ENCODE results near the gene CLEC19A. TPM values are rescaled to one million over a fixed set of nuclear protein-coding genes. Genes with fewer than 3 reads are reported as not detected.
"Not testable (repeated sequence)": the region's sequence is repeated elsewhere in the genome, so short reads cannot be mapped to it uniquely, and the experiment has no call there.

Gene CLEC19A
- total RNA-seq, 2 experiments from 2014 or later, result not detected

DNA sequence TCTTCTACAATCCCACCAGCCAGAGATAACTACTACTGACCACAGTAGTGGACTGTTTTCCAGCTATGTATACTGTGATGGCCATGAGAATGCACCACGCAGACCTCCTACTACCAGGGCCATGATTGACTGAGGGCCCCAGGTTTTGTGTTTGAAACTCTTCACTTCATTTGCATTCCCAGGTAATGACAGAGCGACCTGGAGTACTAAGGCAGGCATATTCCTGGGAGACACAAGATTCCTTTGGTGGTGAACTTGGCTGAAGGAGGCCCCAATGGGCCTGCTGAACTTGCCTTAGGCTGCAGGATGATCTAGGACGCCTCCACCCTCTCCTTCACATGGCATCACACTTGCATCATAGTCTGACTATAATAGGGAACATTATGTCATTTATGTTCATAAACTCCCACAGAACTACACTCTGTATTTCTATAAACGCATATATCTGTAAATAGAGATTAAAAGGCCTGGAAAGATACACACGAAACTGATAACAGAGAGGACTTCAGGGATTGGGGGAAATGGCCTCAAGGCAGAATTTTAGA, 30.4 kb downstream of the CLEC19A start:
- peaks cover 3% of the 10 kb centered on the region for H3K27me3 Mint-ChIP-seq

DNA sequence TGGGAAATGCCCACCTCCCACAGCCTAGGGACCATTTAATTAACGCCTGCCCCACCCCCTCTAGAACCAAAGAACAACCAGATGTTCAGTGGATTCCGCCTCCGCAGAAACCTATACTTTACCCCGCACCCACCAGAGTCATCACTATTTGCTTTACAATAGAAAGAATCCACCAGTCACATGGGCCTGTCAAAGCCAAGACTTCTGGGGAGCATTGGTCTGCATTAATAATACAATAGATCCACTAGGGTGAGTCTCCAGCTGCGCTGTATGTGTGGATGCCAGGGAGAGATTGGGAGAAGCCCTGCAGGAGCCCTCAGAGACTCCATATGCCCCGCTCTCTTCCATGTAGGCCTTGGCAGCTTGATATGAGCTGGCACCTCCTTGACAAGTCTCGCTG, 31.3 kb downstream of the CLEC19A start:
- Mint-ChIP-seq H3K27ac (no peak overlapping the region), H3K9me3 (no peaks in the 10 kb centered on the region), H3K36me3 (ENCODE audit: low read depth) (no peaks in the 10 kb centered on the region), H3K4me3 (no peak overlapping the region), H3K27me3 (peaks cover 3% of the 10 kb centered on the region), H3K4me1 (no peaks in the 10 kb centered on the region)
- POLR2A ChIA-PET, result no interaction called here
- DNase-seq, result no peak
- CTCF ChIA-PET, result interaction anchor here (0.8 kb wide), 1 partner anchor 64 kb away, joined by 3 read pairs; no protein-coding TSS in a partner anchor

More for the DNA sequence above, 30.4 kb downstream of the CLEC19A start:
- ChIA-PET CTCF (no interaction called here), POLR2A (no interaction called here)
- H3K4me1 Mint-ChIP-seq, result no peaks in the 10 kb centered on the region
- no peak overlapping the region for H3K4me3 Mint-ChIP-seq
- H3K27ac Mint-ChIP-seq, result no peak overlapping the region
- no peak for DNase-seq
- no peaks in the 10 kb centered on the region for H3K9me3 Mint-ChIP-seq
- H3K36me3 Mint-ChIP-seq (ENCODE audit: low read depth), result no peaks in the 10 kb centered on the region

DNA sequence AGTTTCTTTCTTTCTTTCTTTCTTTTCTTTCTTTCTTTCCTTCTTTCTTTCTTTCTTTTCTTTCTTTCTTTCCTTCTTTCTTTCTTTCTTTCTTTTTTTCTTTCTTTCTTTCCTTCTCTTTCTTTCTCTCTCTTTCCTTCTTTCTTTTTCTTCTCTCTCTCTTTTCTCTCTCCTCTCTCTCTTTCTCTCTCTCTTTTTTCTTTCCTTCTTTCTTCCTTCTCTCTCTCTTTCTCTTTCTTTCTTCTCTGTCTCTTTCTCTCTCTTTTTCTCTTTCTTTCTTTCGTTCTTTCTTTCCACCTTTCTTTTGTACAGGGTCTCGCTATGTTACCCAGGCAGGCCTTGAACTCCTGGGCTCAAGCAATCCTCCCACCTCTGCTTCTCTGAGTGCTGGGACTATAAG, 35.7 kb downstream of the CLEC19A start:
- CTCF ChIA-PET; H3K4me1 Mint-ChIP-seq; H3K4me3 Mint-ChIP-seq; H3K27ac Mint-ChIP-seq; H3K27me3 Mint-ChIP-seq; DNase-seq; H3K36me3 Mint-ChIP-seq (ENCODE audit: low read depth); H3K9me3 Mint-ChIP-seq; POLR2A ChIA-PET: not testable (repeated sequence)

DNA sequence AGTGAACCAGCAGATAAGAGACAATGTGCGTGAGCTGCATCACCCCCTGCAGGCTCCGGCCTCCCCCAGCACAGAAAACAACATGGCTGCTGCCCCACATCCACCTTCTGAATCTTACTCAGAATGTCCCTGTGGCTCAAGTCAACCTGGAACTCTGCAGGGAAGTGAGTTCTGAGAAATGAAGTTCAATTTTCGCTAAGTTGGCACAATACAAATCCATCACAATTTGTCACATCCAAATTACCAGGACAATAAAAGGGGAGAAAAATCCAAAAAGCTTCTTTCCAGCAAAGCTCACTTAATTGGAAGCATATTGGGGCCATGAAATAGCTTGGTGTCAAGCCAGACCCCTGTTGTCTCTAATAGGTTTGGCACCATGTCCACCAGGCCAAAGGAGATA, 38.1 kb downstream of the CLEC19A start:
- Mint-ChIP-seq H3K36me3 (ENCODE audit: low read depth) (no peaks in the 10 kb centered on the region), H3K4me1 (no peaks in the 10 kb centered on the region), H3K27ac (no peak overlapping the region), H3K4me3 (no peak overlapping the region), H3K9me3 (no peaks in the 10 kb centered on the region), H3K27me3 (peaks cover 4% of the 10 kb centered on the region)
- no peak for DNase-seq
- POLR2A ChIA-PET, result no interaction called here
- CTCF ChIA-PET, result interaction anchor here (0.6 kb wide), 1 partner anchor 38 kb away, joined by 3 read pairs; no protein-coding TSS in a partner anchor

DNA sequence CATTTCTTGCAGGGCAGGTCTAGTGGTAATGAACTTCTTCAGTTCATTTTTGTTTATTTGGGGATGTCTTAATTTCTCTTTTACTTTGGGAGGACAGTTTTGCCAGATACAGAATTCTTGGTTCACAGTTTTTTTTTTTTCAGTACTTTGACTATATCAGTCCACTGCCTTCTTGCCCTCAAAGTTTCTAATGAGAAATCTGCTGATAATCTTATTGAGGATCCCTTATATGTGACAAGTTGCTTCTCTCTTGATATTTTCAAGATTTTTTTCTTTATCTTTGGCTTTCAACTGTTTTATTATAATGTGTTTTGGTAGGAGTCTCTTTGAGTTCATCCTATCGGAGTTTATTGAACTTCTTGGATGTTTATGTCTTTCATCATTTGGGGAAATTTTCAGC, 42.8 kb downstream of the CLEC19A start:
- Mint-ChIP-seq H3K36me3 (ENCODE audit: low read depth) (no peaks in the 10 kb centered on the region), H3K9me3 (no peaks in the 10 kb centered on the region), H3K4me3 (no peak overlapping the region), H3K27ac (no peak overlapping the region), H3K4me1 (no peaks in the 10 kb centered on the region), H3K27me3 (peaks cover 4% of the 10 kb centered on the region)
- ChIA-PET POLR2A (no interaction called here), CTCF (no interaction called here)
- no peak for DNase-seq

DNA sequence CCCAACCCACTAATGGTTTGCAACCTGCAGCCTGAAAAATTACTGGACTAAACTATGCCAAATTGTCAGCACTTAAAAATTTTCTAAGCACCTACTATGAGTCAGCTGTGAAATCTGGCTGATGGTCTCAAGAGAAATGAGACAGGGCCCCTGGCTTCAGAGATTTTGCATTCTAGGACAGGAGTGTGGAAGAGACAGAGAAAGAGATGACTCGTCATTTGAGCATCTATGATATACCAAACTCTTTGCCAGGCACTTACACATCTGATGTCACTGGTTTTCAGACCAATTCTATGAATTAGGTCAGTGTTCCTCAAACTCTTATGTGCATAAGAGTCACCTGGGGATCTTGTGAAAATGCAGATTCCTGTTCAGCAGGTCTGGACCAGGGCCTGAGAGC, 44.4 kb downstream of the CLEC19A start:
- H3K4me3 Mint-ChIP-seq, result no peak overlapping the region
- POLR2A ChIA-PET, result no interaction called here
- H3K4me1 Mint-ChIP-seq, result no peaks in the 10 kb centered on the region
- no peaks in the 10 kb centered on the region for H3K36me3 Mint-ChIP-seq (ENCODE audit: low read depth)
- H3K27ac Mint-ChIP-seq, result no peak overlapping the region
- CTCF ChIA-PET, result no interaction called here
- H3K9me3 Mint-ChIP-seq, result no peaks in the 10 kb centered on the region
- DNase-seq, result no peak
- H3K27me3 Mint-ChIP-seq, result peaks cover 4% of the 10 kb centered on the region

DNA sequence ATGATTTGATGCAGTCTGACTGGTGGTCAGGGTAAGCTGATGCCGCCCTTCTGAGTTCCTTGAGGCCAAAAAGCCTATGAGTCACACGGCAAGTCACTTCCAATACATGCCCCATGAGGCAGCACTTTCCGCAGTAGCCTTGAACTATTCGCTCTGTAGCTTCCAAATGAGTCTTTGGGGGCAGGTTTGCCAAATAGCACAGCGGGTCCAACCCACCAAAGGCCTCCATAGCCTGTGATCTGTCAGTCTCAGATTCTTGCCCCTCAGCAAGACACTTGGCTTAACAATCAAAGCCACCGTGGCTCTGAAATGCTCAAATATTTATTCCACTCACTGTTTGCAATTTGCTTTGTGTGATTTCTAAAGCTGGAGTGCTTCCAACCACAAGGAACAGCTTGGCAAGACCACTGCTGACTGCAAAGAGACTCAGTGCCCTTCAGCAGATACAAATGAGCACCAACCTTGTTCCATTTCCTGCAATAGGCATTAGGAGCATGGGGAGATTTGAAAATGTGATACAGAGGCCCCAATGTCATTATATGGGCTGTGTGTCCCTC, 45.4 kb downstream of the CLEC19A start:
- Mint-ChIP-seq H3K9me3 (no peaks in the 10 kb centered on the region), H3K27ac (no peak overlapping the region), H3K27me3 (peaks cover 4% of the 10 kb centered on the region), H3K36me3 (ENCODE audit: low read depth) (no peaks in the 10 kb centered on the region), H3K4me1 (no peaks in the 10 kb centered on the region), H3K4me3 (no peak overlapping the region)
- ChIA-PET CTCF (interaction anchor here (0.9 to 1.2 kb wide), 2 partner anchors 12 to 46 kb away, joined by 3 read pairs; no protein-coding TSS in a partner anchor), POLR2A (no interaction called here)
- no peak for DNase-seq

DNA sequence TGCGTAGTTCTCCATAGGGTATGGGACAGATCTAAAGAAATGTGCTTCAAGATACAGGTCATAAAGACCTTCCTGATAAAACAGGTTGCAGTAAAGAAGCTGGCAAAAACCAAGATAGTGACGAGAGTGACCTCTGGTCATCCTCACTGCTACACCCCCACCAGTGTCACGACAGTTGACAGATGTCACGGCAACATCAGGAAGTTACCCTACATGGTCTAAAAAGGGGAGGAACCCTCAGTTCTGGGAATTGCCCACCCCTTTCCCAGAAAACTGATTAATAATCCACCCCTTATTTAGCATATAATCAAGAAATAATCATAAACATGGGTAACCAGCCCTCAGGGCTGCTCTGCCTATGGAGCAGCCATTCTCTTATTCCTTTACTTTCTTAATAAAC, 46.3 kb downstream of the CLEC19A start:
- no peaks in the 10 kb centered on the region for H3K9me3 Mint-ChIP-seq
- no peaks in the 10 kb centered on the region for H3K4me1 Mint-ChIP-seq
- ChIA-PET POLR2A (no interaction called here), CTCF (interaction anchor here (1.2 kb wide), 1 partner anchor 11 kb away, joined by 3 read pairs; no protein-coding TSS in a partner anchor)
- H3K27ac Mint-ChIP-seq, result no peak overlapping the region
- H3K27me3 Mint-ChIP-seq, result peaks cover 4% of the 10 kb centered on the region
- no peak overlapping the region for H3K4me3 Mint-ChIP-seq
- DNase-seq, result no peak
- H3K36me3 Mint-ChIP-seq (ENCODE audit: low read depth), result no peaks in the 10 kb centered on the region

DNA sequence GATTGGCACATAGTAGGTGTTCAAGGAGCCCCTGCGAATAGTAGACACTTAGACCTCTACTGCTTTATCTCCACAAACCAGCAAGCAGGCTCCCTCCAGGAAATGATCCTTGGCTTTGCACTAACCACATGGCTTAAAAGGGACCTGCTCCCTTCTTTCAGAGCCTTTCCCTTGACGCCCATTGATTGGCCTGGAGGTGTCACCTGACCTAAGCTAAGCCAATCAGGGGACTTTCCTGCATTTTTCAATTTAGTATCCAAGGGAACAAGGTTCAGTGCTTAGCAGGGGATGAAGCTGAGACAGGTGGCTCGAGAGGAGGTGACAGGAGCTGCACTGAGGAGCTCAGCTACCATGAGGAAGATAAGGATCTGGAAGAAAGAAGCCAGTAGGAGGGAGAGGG, 52.8 kb downstream of the CLEC19A start:
- Mint-ChIP-seq H3K4me1 (no peaks in the 10 kb centered on the region), H3K9me3 (peaks cover 8% of the 10 kb centered on the region), H3K4me3 (no peak overlapping the region), H3K27ac (no peak overlapping the region), H3K36me3 (ENCODE audit: low read depth) (no peaks in the 10 kb centered on the region), H3K27me3 (no peaks in the 10 kb centered on the region)
- ChIA-PET CTCF (no interaction called here), POLR2A (no interaction called here)
- no peak for DNase-seq

DNA sequence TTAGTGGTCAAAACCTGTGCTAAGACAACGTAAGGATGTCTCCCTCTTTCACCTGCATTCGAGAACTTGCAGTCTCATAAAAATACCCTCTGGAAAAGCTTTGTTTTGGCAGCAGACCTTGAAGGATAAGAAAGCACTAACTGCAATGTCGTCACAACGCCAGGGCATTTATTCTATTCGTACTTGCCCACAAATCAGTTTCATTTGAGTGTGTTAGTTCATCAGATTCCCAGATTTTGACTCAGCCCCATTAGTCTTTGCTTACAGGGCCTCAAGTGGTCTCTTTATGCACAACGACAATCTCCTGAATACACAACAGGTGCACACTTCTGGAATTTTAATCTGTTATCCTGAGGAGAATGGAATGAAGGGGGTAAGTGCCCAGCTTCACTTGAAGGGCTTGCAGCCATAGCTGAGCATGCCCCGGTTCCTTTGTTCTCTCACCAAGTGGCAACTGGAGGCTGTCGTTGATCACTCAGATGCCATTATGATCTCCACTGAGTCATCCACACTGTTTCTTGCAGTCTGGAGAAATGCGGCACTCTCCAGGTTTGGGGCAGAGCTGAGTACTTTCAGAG, 58.8 kb downstream of the CLEC19A start:
- CTCF ChIA-PET, result no interaction called here
- H3K36me3 Mint-ChIP-seq (ENCODE audit: low read depth), result no peaks in the 10 kb centered on the region
- no peak for DNase-seq
- no peaks in the 10 kb centered on the region for H3K4me1 Mint-ChIP-seq
- POLR2A ChIA-PET, result no interaction called here
- no peak overlapping the region for H3K4me3 Mint-ChIP-seq
- peaks cover 5% of the 10 kb centered on the region for H3K9me3 Mint-ChIP-seq
- H3K27ac Mint-ChIP-seq, result no peak overlapping the region
- peaks cover 9% of the 10 kb centered on the region for H3K27me3 Mint-ChIP-seq

DNA sequence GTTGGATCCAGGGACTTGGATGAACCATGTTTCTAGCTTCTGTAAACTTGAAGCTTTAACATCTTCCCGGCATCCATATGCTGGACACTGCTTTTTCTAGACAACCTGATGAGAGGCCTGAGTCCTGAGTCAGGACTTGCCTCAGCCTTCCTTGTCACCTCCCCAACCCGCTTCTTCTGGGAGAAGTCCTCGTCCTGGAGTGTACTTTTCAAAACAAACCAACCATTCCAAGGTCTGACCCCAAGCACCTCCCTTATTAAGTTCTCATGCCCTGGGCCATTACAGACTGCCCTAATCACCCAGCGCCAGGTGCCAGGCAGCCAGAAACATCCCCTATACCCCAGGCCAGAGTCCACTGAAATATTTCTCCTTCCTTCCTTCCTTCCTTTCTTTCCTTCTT, 59.4 kb downstream of the CLEC19A start:
- H3K9me3 Mint-ChIP-seq, result peaks cover 5% of the 10 kb centered on the region
- H3K27me3 Mint-ChIP-seq, result peaks cover 9% of the 10 kb centered on the region
- ChIA-PET POLR2A (no interaction called here), CTCF (no interaction called here)
- no peak for DNase-seq
- H3K4me3 Mint-ChIP-seq, result no peak overlapping the region
- H3K36me3 Mint-ChIP-seq (ENCODE audit: low read depth), result no peaks in the 10 kb centered on the region
- no peak overlapping the region for H3K27ac Mint-ChIP-seq
- H3K4me1 Mint-ChIP-seq, result no peaks in the 10 kb centered on the region

DNA sequence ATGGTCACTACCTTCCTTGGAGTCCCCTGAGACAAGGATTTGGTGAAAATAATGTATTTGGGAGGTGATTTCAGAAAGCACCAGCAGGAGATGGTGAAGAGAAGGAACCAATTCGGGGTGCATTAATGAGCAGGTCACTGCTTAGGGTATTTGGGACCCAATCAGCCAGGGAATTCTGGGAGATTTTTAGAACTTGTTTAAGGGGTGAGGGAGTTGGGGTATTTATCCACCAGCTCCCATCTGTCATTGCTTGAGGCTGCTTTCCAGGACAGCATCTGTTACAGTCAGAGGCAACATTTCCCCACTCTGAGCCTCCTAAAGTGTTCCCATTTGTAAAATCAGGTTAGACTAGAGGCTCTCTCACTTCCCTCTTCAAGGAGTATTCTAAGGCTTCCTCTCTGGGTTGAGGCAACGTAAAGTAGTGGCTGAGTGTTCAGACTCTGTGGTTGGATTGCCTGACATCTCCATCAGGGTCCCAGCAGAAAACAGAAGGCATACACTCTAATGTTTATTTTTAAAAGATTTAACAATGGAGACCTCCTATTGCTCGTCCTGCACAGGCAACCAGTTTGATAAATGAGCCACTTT, 60.9 kb downstream of the CLEC19A start:
- peaks cover 9% of the 10 kb centered on the region for H3K27me3 Mint-ChIP-seq
- CTCF ChIA-PET, result no interaction called here
- peaks cover 5% of the 10 kb centered on the region for H3K9me3 Mint-ChIP-seq
- no peaks in the 10 kb centered on the region for H3K4me1 Mint-ChIP-seq
- H3K36me3 Mint-ChIP-seq (ENCODE audit: low read depth), result no peaks in the 10 kb centered on the region
- no peak overlapping the region for H3K27ac Mint-ChIP-seq
- POLR2A ChIA-PET, result no interaction called here
- H3K4me3 Mint-ChIP-seq, result no peak overlapping the region
- DNase-seq, result no peak

DNA sequence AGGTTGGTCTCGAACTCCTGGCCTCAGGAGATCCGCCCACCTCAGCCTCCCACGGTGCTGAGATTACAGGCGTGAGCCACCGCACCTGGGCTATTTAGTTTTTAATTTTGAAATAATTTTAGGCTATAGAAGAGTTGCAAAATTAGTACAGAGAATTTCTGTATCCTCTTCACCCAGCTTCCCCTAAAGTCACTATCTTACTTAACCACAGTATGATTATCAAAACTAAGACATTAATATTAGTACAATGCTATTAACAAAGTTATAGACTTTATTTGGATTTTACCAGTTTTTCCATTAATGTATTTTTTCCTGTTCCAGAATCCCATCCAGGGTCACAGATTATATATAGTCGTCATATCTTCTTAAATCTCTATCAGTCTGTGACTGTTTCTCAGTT, 62.6 kb downstream of the CLEC19A start:
- no peaks in the 10 kb centered on the region for H3K36me3 Mint-ChIP-seq (ENCODE audit: low read depth)
- DNase-seq, result no peak
- no peaks in the 10 kb centered on the region for H3K4me1 Mint-ChIP-seq
- peaks cover 9% of the 10 kb centered on the region for H3K27me3 Mint-ChIP-seq
- no peak overlapping the region for H3K27ac Mint-ChIP-seq
- H3K9me3 Mint-ChIP-seq, result no peaks in the 10 kb centered on the region
- ChIA-PET POLR2A (no interaction called here), CTCF (no interaction called here)
- H3K4me3 Mint-ChIP-seq, result no peak overlapping the region

Data from activated CD4-positive, alpha-beta T cell treated with anti-CD3 and anti-CD28 coated beads, Interleukin-2, amount 10 ng/mL, durations not matched to agents 7 days and 5 days (primary cell).